Tibial nerve (tissue), 4 donors: ENCODE results near the gene TMEM218. TPM values are rescaled to one million over a fixed set of nuclear protein-coding genes. Genes with fewer than 3 reads are reported as not detected.

Source experiments
- DNase-seq, 2 donors: peaks; one replicate each; pipeline ENCODE4 v3.0.0-alpha.2; 2019; ENCODE audit warnings: low spot score in 2 of 2
- H3K27ac ChIP-seq, 4 donors: fragments of 200-600 bp; sonication (generic) in 3 of 4; one replicate each; pipeline ENCODE4 v1.5.1; 2017 to 2019; ENCODE audit warnings: mild to moderate bottlenecking in 1 of 4
- H3K27me3 ChIP-seq, 2 donors: fragments of 200-600 bp; sonication (generic) in 1 of 2; one replicate each; pipeline versions ENCODE4 v1.5.1 to v1.6.0; 2017 to 2019
- H3K36me3 ChIP-seq, 3 donors: fragments of 200-600 bp; sonication (generic); one replicate each; pipeline ENCODE4 v1.5.1; 2018 to 2019
- H3K4me1 ChIP-seq, 4 donors: fragments of 200-600 bp; sonication (generic) in 3 of 4; one replicate each; pipeline ENCODE4 v1.5.1; 2017 to 2019
- H3K4me3 ChIP-seq, 4 donors: fragments of 200-600 bp; sonication (generic) in 3 of 4; one replicate each; pipeline ENCODE4 v1.5.1; 2017 to 2019; ENCODE audit warnings: mild to moderate bottlenecking in 1 of 4, moderate library complexity in 1 of 4
- H3K9me3 ChIP-seq, 4 donors: fragments of 200-600 bp; sonication (generic) in 3 of 4; one replicate each; pipeline ENCODE4 v1.5.1; 2017 to 2019
- EP300 ChIP-seq, 2 donors: sonication (generic); formaldehyde crosslinking; IDR thresholded peaks; one replicate each; pipeline ENCODE4 v1.6.1; 2017; ENCODE audit warnings: antibody characterized with exemption in 2 of 2, mild to moderate bottlenecking in 1 of 2
- POLR2A ChIP-seq, 2 donors: fragments of 450-650 bp; IDR thresholded peaks; one replicate each; pipeline ENCODE4 v1.6.1; 2017; ENCODE audit warnings: antibody characterized with exemption in 2 of 2, mild to moderate bottlenecking in 2 of 2, moderate library complexity in 2 of 2
- WGBS, 2 donors: methylation state at CpG; one replicate each; pipeline ENCODE4 v1.1.5; 2018; 5-methylcytosine and 5-hydroxymethylcytosine counted together
- total RNA-seq, 4 donors: library from RNA; depleted of rRNA; stranded (reverse); fragments of >200 nt; gene quantifications; one replicate each; pipeline ENCODE4 v1.1.0, GENCODE V29; 2016
- TF ChIP-seq, protein P1 (sequence below), 5 experiments: fragments of 200-600 bp in 3 of 5; fragments of 450-650 bp in 2 of 5; sonication (generic) in 3 of 5; IDR thresholded peaks; one replicate each; pipeline ENCODE4 v1.5.1; 2016 to 2019; ENCODE audit warnings: antibody characterized with exemption in 5 of 5, mild to moderate bottlenecking in 3 of 5, moderate library complexity in 2 of 5

TMEM218 gene
- total RNA-seq, 4 donors from 2014 or later = 17.2 to 30.6 (median 20.7) TPM

DNA sequence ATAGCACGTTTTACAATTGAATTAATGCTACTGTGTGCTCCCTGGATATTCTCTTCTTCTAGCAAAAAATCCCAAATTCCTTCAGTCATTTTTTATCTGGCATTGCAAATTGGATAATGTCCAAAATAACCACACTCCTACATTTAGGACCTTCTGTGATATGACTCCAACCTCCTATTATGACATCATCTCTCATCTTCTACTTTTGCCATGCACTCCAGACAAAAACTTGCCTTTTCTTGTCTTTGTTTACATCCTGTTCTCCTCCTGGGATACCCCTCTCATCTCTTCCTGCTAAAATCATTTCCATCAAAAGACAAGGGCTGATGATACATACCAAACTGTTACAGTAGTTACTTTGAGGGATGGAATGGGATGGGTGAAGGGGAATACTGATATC, 20.6 kb upstream of the TMEM218 start:
- TF ChIP-seq EP300 (IDR thresholded peaks at IDR 0.05) = no peak
- TF ChIP-seq, protein P1, sequence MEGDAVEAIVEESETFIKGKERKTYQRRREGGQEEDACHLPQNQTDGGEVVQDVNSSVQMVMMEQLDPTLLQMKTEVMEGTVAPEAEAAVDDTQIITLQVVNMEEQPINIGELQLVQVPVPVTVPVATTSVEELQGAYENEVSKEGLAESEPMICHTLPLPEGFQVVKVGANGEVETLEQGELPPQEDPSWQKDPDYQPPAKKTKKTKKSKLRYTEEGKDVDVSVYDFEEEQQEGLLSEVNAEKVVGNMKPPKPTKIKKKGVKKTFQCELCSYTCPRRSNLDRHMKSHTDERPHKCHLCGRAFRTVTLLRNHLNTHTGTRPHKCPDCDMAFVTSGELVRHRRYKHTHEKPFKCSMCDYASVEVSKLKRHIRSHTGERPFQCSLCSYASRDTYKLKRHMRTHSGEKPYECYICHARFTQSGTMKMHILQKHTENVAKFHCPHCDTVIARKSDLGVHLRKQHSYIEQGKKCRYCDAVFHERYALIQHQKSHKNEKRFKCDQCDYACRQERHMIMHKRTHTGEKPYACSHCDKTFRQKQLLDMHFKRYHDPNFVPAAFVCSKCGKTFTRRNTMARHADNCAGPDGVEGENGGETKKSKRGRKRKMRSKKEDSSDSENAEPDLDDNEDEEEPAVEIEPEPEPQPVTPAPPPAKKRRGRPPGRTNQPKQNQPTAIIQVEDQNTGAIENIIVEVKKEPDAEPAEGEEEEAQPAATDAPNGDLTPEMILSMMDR (IDR thresholded peaks at IDR 0.05) = no peak
- no peak for TF ChIP-seq POLR2A (IDR thresholded peaks at IDR 0.05)
- no peak overlapping the region for H3K4me3 ChIP-seq
- no peaks in the 10 kb centered on the region for H3K4me1 ChIP-seq
- peaks cover 0 to 9% of the 10 kb centered on the region in 2 donors for H3K27me3 ChIP-seq
- no peak for DNase-seq
- 42 to 44% methylated on average over 1 of the region's 1 CpG for WGBS, 2 donors
- H3K9me3 ChIP-seq = no peaks in the 10 kb centered on the region
- no peaks in the 10 kb centered on the region for H3K36me3 ChIP-seq
- H3K27ac ChIP-seq = no peak overlapping the region

- no peaks in the 10 kb centered on the region for H3K36me3 ChIP-seq
- TF ChIP-seq EP300 (IDR thresholded peaks at IDR 0.05) (no peak), POLR2A (IDR thresholded peaks at IDR 0.05) (no peak)
- TF ChIP-seq, protein P1 (IDR thresholded peaks at IDR 0.05) = no peak
- no peak overlapping the region for H3K4me3 ChIP-seq
- H3K9me3 ChIP-seq = no peaks in the 10 kb centered on the region
- no peak overlapping the region for H3K27ac ChIP-seq
- WGBS, 2 donors = 68 to 70% methylated on average over 22 of the region's 22 CpGs
- no peaks in the 10 kb centered on the region for H3K4me1 ChIP-seq
- peaks cover 0 to 9% of the 10 kb centered on the region in 2 donors for H3K27me3 ChIP-seq
- no peak for DNase-seq
Measured at GRCh38 chr11:125129316-125129993, 18.0 kb upstream of the TMEM218 start.

DNA sequence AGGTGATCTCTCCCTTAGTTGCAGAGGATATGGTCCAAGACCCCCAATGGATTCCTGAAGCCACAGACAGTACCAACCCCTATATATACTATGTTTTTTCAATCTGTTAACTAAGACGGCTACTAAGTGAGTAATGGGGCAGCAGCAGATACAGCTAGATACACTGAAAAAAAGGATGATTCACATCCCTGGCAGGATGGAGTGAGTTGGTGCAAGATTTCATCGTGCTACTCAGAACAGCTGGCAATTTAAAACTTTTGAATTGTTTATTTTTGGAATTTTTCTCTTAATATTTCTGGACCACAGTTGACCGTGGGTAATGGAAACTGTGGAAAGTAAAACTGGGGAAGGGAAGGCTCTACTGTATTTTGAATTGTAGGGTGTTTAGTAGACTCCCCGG, 17.0 kb upstream of the TMEM218 start:
- H3K4me1 ChIP-seq = peaks cover 0 to 7% (median 0%) of the 10 kb centered on the region in 4 donors
- 78% methylated on average over 4 of the region's 4 CpGs for WGBS, 2 donors
- H3K27me3 ChIP-seq = peaks cover 0 to 9% of the 10 kb centered on the region in 2 donors
- no peak for DNase-seq
- H3K4me3 ChIP-seq = no peak overlapping the region
- TF ChIP-seq, protein P1 (IDR thresholded peaks at IDR 0.05) = no peak
- TF ChIP-seq POLR2A (IDR thresholded peaks at IDR 0.05) = no peak
- H3K36me3 ChIP-seq = no peaks in the 10 kb centered on the region
- H3K9me3 ChIP-seq = no peaks in the 10 kb centered on the region
- H3K27ac ChIP-seq = no peak overlapping the region

DNA sequence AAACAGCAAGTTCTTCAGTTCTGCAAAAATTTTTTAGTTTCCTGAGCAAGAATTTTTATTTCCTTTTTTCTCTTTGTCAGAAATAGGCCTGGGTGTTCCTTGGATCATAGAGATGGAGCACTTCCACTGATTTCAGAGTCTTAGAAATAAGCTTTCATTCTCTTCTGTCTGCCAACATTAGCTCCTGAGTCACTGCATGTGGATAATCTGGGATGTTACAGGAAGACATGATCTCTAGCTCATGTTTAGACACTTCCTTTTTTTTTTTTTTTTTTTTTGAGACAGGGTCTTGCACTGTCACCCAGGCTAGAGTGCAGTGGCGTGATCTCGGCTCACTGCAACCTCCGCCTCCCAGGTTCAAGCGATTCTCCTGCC, 13.2 kb upstream of the TMEM218 start:
- peaks cover 0 to 9% (median 0%) of the 10 kb centered on the region in 4 donors for H3K4me1 ChIP-seq
- H3K36me3 ChIP-seq = no peaks in the 10 kb centered on the region
- no peak overlapping the region for H3K27ac ChIP-seq
- no peak for DNase-seq
- TF ChIP-seq EP300 (IDR thresholded peaks at IDR 0.05) (no peak), POLR2A (IDR thresholded peaks at IDR 0.05) (no peak)
- TF ChIP-seq, protein P1 (IDR thresholded peaks at IDR 0.05) = no peak
- WGBS, 2 donors = 85 to 97% methylated on average over 4 of the region's 4 CpGs
- no peak overlapping the region for H3K4me3 ChIP-seq
- no peaks in the 10 kb centered on the region for H3K9me3 ChIP-seq
- H3K27me3 ChIP-seq = peaks cover 0 to 7% of the 10 kb centered on the region in 2 donors

DNA sequence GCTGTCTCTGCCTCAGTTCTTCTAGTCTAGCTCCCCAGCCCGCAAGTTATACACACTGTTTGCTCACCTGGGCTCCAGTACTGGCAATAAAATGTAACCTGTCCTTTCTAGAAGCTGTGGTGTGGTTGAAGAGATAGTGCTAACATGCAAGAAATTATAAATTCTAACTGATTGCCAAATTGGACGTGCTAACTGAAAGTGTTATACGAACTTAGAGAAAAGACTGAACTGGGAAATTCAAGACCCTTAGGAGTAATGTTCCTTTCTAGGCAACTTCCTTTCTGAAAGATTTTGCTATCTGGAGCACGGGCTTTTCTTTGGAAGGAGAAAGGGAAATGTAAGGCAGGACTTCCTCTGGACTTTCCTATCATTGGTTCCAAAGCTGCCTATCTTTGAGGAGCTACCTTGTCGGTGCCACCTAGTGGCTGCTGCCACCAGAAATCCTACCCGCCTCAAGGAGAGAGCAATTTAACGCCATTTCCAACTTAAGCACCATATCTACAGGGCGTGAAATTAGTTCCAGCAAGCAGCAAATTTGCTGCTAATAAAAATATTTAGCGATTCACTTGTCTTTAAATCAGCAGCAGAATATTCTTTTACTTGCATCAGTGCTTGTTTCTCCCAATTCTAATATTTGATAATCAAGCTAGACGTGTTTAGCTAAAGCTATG, 12.7 kb upstream of the TMEM218 start:
- no peak overlapping the region for H3K4me3 ChIP-seq
- TF ChIP-seq POLR2A (IDR thresholded peaks at IDR 0.05) (no peak), EP300 (IDR thresholded peaks at IDR 0.05) (no peak)
- TF ChIP-seq, protein P1 (IDR thresholded peaks at IDR 0.05) = peak; percentile 23 to 44 (median 34)
- H3K36me3 ChIP-seq = no peaks in the 10 kb centered on the region
- peak overlapping the region in 1 of 4 donors; percentile 12 for H3K27ac ChIP-seq
- H3K4me1 ChIP-seq = peaks cover 0 to 9% (median 0%) of the 10 kb centered on the region in 4 donors
- H3K27me3 ChIP-seq = peaks cover 0 to 3% of the 10 kb centered on the region in 2 donors
- H3K9me3 ChIP-seq = no peaks in the 10 kb centered on the region
- DNase-seq = peak in 1 of 2 donors; percentile 30
- WGBS, 2 donors = 54 to 64% methylated on average over 10 of the region's 10 CpGs
